Measurements from ENCODE around the gene ARRDC4. TPM values are rescaled to one million over a fixed set of nuclear protein-coding genes. Genes with fewer than 3 reads are reported as not detected.

Gene ARRDC4
- total and polyA plus RNA-seq, 2 experiments from 2014 or later: 16.9 to 35.3 TPM

GRCh38 chr15:97953254-97953653 is 7.2 kb upstream of the ARRDC4 start:
- Histone ChIP-seq H3K27ac (no peak overlapping the region), H3K4me3 (no peak overlapping the region), H2AFZ (no peak overlapping the region), H3K9me2 (replicated peaks; ENCODE audit: insufficient read depth) (no peaks in the 10 kb centered on the region), H3K27me3 (no peaks in the 10 kb centered on the region), H4K20me1 (ENCODE audit: insufficient read depth, poor library complexity, severe bottlenecking) (no peaks in the 10 kb centered on the region), H3K4me2 (no peak overlapping the region), H3K79me2 (no peaks in the 10 kb centered on the region), H3K36me3 (replicated peaks; ENCODE audit: insufficient read depth, low read depth) (no peaks in the 10 kb centered on the region), H3K9me3 (ENCODE audit: low read depth) (no peaks in the 10 kb centered on the region), H3K4me1 (ENCODE audit: insufficient read depth) (no peaks in the 10 kb centered on the region)
- no peak for DNase-seq (ENCODE audit: low spot score)
- 74% methylated on average over 6 of the region's 6 CpGs for WGBS (ENCODE audit: low lambda C conversion rate, missing lambda C conversion rate)
- TF ChIP-seq EZH2 (IDR thresholded peaks at IDR 0.05; ENCODE audit: borderline replicate concordance): no peak
- no peak for TF ChIP-seq EZH2phosphoT487 (IDR thresholded peaks at IDR 0.05; ENCODE audit: low read depth, severe bottlenecking, unreplicated experiment)
- TF ChIP-seq CTCF (IDR thresholded peaks at IDR 0.05; ENCODE audit: poor library complexity): no peak

GRCh38 chr15:97953748-97954147 is 6.8 kb upstream of the ARRDC4 start:
- Histone ChIP-seq H3K27ac (no peak overlapping the region), H3K4me1 (ENCODE audit: insufficient read depth) (no peaks in the 10 kb centered on the region), H4K20me1 (ENCODE audit: insufficient read depth, poor library complexity, severe bottlenecking) (no peaks in the 10 kb centered on the region), H3K4me2 (no peak overlapping the region), H3K27me3 (no peaks in the 10 kb centered on the region), H3K9me3 (ENCODE audit: low read depth) (no peaks in the 10 kb centered on the region), H3K9me2 (replicated peaks; ENCODE audit: insufficient read depth) (no peaks in the 10 kb centered on the region), H2AFZ (no peak overlapping the region), H3K4me3 (no peak overlapping the region), H3K79me2 (no peaks in the 10 kb centered on the region), H3K36me3 (replicated peaks; ENCODE audit: insufficient read depth, low read depth) (no peaks in the 10 kb centered on the region)
- WGBS (ENCODE audit: low lambda C conversion rate, missing lambda C conversion rate): 93% methylated on average over 8 of the region's 8 CpGs
- no peak for TF ChIP-seq CTCF (IDR thresholded peaks at IDR 0.05; ENCODE audit: poor library complexity)
- no peak for TF ChIP-seq EZH2 (IDR thresholded peaks at IDR 0.05; ENCODE audit: borderline replicate concordance)
- no peak for TF ChIP-seq EZH2phosphoT487 (IDR thresholded peaks at IDR 0.05; ENCODE audit: low read depth, severe bottlenecking, unreplicated experiment)
- DNase-seq (ENCODE audit: low spot score): no peak

GRCh38 chr15:97955035-97955434 is 5.5 kb upstream of the ARRDC4 start:
- no peak overlapping the region for H2AFZ ChIP-seq
- WGBS (ENCODE audit: low lambda C conversion rate, missing lambda C conversion rate): 66% methylated on average over 2 of the region's 2 CpGs
- H4K20me1 ChIP-seq (ENCODE audit: insufficient read depth, poor library complexity, severe bottlenecking): no peaks in the 10 kb centered on the region
- H3K27me3 ChIP-seq: no peaks in the 10 kb centered on the region
- H3K4me2 ChIP-seq: no peak overlapping the region
- H3K36me3 ChIP-seq (replicated peaks; ENCODE audit: insufficient read depth, low read depth): no peaks in the 10 kb centered on the region
- no peak overlapping the region for H3K27ac ChIP-seq
- no peaks in the 10 kb centered on the region for H3K9me2 ChIP-seq (replicated peaks; ENCODE audit: insufficient read depth)
- no peaks in the 10 kb centered on the region for H3K9me3 ChIP-seq (ENCODE audit: low read depth)
- no peak overlapping the region for H3K4me3 ChIP-seq
- no peaks in the 10 kb centered on the region for H3K4me1 ChIP-seq (ENCODE audit: insufficient read depth)
- no peak for DNase-seq (ENCODE audit: low spot score)
- TF ChIP-seq EZH2phosphoT487 (IDR thresholded peaks at IDR 0.05; ENCODE audit: low read depth, severe bottlenecking, unreplicated experiment): no peak
- TF ChIP-seq CTCF (IDR thresholded peaks at IDR 0.05; ENCODE audit: poor library complexity): no peak
- TF ChIP-seq EZH2 (IDR thresholded peaks at IDR 0.05; ENCODE audit: borderline replicate concordance): no peak
- no peaks in the 10 kb centered on the region for H3K79me2 ChIP-seq

GRCh38 chr15:97955529-97955928 is 5.0 kb upstream of the ARRDC4 start:
- H3K9me3 ChIP-seq (ENCODE audit: low read depth): no peaks in the 10 kb centered on the region
- H3K4me2 ChIP-seq: no peak overlapping the region
- H3K27me3 ChIP-seq: no peaks in the 10 kb centered on the region
- H2AFZ ChIP-seq: no peak overlapping the region
- no peaks in the 10 kb centered on the region for H3K9me2 ChIP-seq (replicated peaks; ENCODE audit: insufficient read depth)
- DNase-seq (ENCODE audit: low spot score): no peak
- H3K27ac ChIP-seq: no peak overlapping the region
- no peaks in the 10 kb centered on the region for H4K20me1 ChIP-seq (ENCODE audit: insufficient read depth, poor library complexity, severe bottlenecking)
- H3K4me1 ChIP-seq (ENCODE audit: insufficient read depth): no peaks in the 10 kb centered on the region
- WGBS (ENCODE audit: low lambda C conversion rate, missing lambda C conversion rate): 74% methylated on average over 4 of the region's 4 CpGs
- no peak overlapping the region for H3K4me3 ChIP-seq
- H3K79me2 ChIP-seq: no peaks in the 10 kb centered on the region
- H3K36me3 ChIP-seq (replicated peaks; ENCODE audit: insufficient read depth, low read depth): no peaks in the 10 kb centered on the region
- TF ChIP-seq CTCF (IDR thresholded peaks at IDR 0.05; ENCODE audit: poor library complexity) (no peak), EZH2phosphoT487 (IDR thresholded peaks at IDR 0.05; ENCODE audit: low read depth, severe bottlenecking, unreplicated experiment) (no peak), EZH2 (IDR thresholded peaks at IDR 0.05; ENCODE audit: borderline replicate concordance) (no peak)

Measured in hepatocyte (in vitro differentiated cells).